Smooth muscle cell (in vitro differentiated cells): ENCODE measurements around the gene PTGDS. TPM values are rescaled to one million over a fixed set of nuclear protein-coding genes. Genes with fewer than 3 reads are reported as not detected.

Source experiments
- DNase-seq: peaks from one replicate; lab custom pipeline; 2025; ENCODE audit not compliant: unreplicated experiment; lab: John Stamatoyannopoulos, UW
- H2AFZ ChIP-seq: fragments of 200-600 bp; sonication (generic); 2 replicates; pipeline ENCODE4 v1.6.0; 2016; ENCODE audit warnings: antibody characterized with exemption, low read depth, mild to moderate bottlenecking
- H3F3A ChIP-seq: fragments of 200-600 bp; sonication (generic); 2 replicates; pipeline ENCODE4 v1.6.0; 2017; ENCODE audit warnings: antibody characterized with exemption, low read depth
- H3K27ac ChIP-seq: fragments of 200-600 bp; sonication (generic); 2 replicates; pipeline ENCODE4 v1.5.1; 2016; ENCODE audit warnings: low read depth, mild to moderate bottlenecking
- H3K27me3 ChIP-seq: fragments of 200-600 bp; sonication (generic); 2 replicates; pipeline ENCODE4 v1.6.1; 2016; ENCODE audit warnings: low read depth, mild to moderate bottlenecking
- H3K36me3 ChIP-seq: fragments of 200-600 bp; sonication (generic); 2 replicates; pipeline ENCODE4 v1.5.1; 2016; ENCODE audit warnings: low read depth
- H3K4me1 ChIP-seq: fragments of 200-600 bp; sonication (generic); 2 replicates; pipeline ENCODE4 v1.5.1; 2016; ENCODE audit warnings: low read depth
- H3K4me2 ChIP-seq: fragments of 200-600 bp; sonication (generic); 2 replicates; pipeline ENCODE4 v1.6.0; 2016; ENCODE audit warnings: mild to moderate bottlenecking
- H3K4me3 ChIP-seq: fragments of 200-600 bp; sonication (generic); 2 replicates; pipeline ENCODE4 v1.5.1; 2016; ENCODE audit warnings: mild to moderate bottlenecking
- H3K79me2 ChIP-seq: fragments of 200-600 bp; sonication (generic); 2 replicates; pipeline ENCODE4 v1.6.0; 2016; ENCODE audit warnings: low read depth, mild to moderate bottlenecking
- H3K9ac ChIP-seq: fragments of 200-600 bp; sonication (generic); 2 replicates; pipeline ENCODE4 v1.6.0; 2016; ENCODE audit warnings: low read depth
- H3K9me3 ChIP-seq: fragments of 200-600 bp; sonication (generic); replicated peaks from 2 replicates; pipeline ENCODE4 v1.5.1; 2016; ENCODE audit warnings: low read depth
- H4K20me1 ChIP-seq: fragments of 200-600 bp; sonication (generic); 2 replicates; pipeline ENCODE4 v1.6.0; 2016; ENCODE audit warnings: low read depth
- WGBS: methylation state at CpG from one replicate; pipeline ENCODE4 v1.1.7; 2016; ENCODE audit warnings: low lambda C conversion rate; 5-methylcytosine and 5-hydroxymethylcytosine counted together
- polyA plus RNA-seq: library from polyadenylated mRNA; unstranded; fragments of >200 nt; fragmentation: Nextera tagmentation; extraction: Ambion mirVana; gene quantifications from 2 replicates; pipeline ENCODE4 v1.2.1, GENCODE V29; 2016
- total RNA-seq: library from RNA; depleted of rRNA; stranded (reverse); fragments of >200 nt; gene quantifications from 2 replicates; pipeline ENCODE4 v1.2.3, GENCODE V29; 2014
- TF ChIP-seq, protein P1 (sequence below): fragments of 200-600 bp; sonication (generic); IDR thresholded peaks from 2 replicates; pipeline ENCODE4 v1.5.1; 2017; ENCODE audit warnings: borderline replicate concordance, mild to moderate bottlenecking, antibody characterized with exemption; ENCODE audit not compliant: insufficient read depth, poor library complexity, severe bottlenecking

Gene PTGDS
- total and polyA plus RNA-seq, 2 experiments from 2014 or later, result 119 to 611 TPM

DNA sequence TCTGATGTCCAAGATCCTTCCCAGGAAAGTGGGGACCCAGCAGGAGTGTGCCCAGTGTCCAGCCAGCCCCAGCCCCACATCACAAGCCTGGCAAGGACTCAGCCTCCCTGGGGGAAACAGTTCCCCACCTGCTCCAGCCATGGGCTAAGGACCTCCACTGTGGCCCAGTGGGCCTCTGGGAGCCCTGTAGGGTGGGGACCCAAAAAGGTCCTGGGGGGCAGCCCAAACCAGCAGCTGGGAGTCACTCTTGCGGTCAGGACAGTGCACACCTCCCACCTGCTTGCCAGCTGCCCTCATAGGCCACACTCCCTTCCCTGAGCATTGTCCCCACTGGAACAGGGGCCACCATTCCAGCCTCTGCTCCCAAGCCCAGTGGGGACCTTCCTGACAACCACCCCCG lies 49.1 kb downstream of the PTGDS start:
- no peaks in the 10 kb centered on the region for H3K79me2 ChIP-seq
- 93% methylated on average over 2 of the region's 2 CpGs for WGBS
- H3K27ac ChIP-seq, result no peak overlapping the region
- H3K4me1 ChIP-seq, result peaks cover 14% of the 10 kb centered on the region
- H3K36me3 ChIP-seq, result no peaks in the 10 kb centered on the region
- TF ChIP-seq, protein P1, sequence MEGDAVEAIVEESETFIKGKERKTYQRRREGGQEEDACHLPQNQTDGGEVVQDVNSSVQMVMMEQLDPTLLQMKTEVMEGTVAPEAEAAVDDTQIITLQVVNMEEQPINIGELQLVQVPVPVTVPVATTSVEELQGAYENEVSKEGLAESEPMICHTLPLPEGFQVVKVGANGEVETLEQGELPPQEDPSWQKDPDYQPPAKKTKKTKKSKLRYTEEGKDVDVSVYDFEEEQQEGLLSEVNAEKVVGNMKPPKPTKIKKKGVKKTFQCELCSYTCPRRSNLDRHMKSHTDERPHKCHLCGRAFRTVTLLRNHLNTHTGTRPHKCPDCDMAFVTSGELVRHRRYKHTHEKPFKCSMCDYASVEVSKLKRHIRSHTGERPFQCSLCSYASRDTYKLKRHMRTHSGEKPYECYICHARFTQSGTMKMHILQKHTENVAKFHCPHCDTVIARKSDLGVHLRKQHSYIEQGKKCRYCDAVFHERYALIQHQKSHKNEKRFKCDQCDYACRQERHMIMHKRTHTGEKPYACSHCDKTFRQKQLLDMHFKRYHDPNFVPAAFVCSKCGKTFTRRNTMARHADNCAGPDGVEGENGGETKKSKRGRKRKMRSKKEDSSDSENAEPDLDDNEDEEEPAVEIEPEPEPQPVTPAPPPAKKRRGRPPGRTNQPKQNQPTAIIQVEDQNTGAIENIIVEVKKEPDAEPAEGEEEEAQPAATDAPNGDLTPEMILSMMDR, result no peak
- H3F3A ChIP-seq, result no peaks in the 10 kb centered on the region
- peaks cover 5% of the 10 kb centered on the region for H4K20me1 ChIP-seq
- H3K4me3 ChIP-seq, result no peak overlapping the region
- no peak for DNase-seq
- no peaks in the 10 kb centered on the region for H3K9me3 ChIP-seq
- no peak overlapping the region for H3K9ac ChIP-seq
- H3K4me2 ChIP-seq, result no peak overlapping the region
- H3K27me3 ChIP-seq, result no peaks in the 10 kb centered on the region
- no peak overlapping the region for H2AFZ ChIP-seq

DNA sequence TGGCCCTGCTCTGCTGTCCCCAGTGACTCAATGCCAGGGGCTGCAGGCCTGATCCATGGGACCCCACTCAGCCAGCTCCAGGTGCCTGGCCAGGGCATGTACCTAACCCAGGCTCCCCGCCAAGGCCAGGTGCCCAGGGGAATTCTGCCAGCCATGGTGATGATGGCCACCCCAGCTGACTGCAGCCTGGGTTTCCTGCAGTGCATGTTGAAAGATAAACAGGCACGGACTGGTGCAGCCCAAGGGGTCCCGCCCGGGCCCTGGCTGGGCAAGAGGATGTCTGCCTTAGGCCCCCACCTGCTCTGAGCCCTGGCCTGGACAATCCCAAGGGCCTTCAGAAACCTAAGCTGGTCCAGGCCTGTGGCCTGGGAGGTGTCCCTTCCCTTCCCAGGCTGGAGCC lies 49.5 kb downstream of the PTGDS start:
- no peak overlapping the region for H3K4me3 ChIP-seq
- WGBS, result 97% methylated on average over 4 of the region's 4 CpGs
- no peak for DNase-seq

DNA sequence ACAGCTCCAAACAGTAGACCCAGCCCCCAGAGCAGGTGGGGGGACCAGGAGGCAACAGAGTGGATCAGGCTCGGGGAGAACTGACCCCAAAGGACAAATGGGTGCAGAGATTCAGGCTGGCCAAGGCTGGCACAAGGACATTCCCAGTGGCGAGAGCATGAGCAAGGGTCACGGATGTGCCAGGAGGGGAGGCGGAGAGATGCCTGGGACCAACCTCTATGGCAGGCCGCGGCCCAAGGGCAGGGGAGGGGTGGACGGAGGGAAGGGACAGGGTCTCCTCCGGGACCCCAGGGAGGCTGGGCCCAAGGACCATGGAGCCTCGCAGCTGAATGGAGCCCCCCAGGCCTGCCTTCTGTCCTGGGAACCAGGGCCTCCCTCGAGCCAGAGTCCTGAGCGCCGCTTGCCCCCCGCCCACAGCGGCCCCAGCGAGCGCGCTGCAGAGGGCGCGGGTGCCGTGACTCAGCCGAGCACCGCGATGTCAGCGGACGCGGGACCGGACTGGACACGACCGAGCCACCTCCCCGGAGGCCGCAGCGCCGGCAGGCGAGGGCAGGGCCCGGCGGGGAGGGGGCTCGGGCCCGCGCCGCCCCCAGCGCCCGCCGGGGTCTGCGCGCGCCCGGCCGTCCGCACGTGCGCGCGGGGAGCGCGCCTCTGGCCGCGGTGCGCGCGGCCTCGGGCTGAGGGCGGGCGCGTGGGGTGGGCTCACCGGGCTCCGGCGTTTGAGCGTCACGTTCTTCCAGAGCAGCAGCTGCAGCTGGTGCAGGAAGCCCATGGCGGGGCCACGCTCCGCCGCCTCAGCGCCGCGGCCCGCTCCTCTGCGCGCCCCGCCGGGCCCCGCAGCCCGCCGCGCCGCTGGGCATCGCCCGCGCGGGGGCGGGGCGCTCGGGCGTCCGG lies 50.3 kb downstream of the PTGDS start, which contains the start of gene ABCA2:
Gene ABCA2 (minus strand): TSS at position 869 of the 894 bp plus-strand sequence. CDS start 97 bp downstream, at position 772.
- TF ChIP-seq, protein P1, result no peak
- no peak within 1 kb of the TSS for H3K9ac ChIP-seq
- no peaks in the 10 kb centered on the region for H3K36me3 ChIP-seq

More for the DNA sequence above, 49.5 kb downstream of the PTGDS start:
- TF ChIP-seq, protein P1, result no peak
- Histone ChIP-seq H3K79me2 (no peaks in the 10 kb centered on the region), H3K9me3 (no peaks in the 10 kb centered on the region), H3K36me3 (no peaks in the 10 kb centered on the region), H3K4me2 (peak overlapping the region; percentile 91), H3K4me1 (peaks cover 14% of the 10 kb centered on the region), H4K20me1 (peaks cover 5% of the 10 kb centered on the region), H3F3A (no peaks in the 10 kb centered on the region), H3K9ac (no peak overlapping the region), H3K27ac (no peak overlapping the region), H2AFZ (no peak overlapping the region), H3K27me3 (no peaks in the 10 kb centered on the region)

More for the DNA sequence above, 50.3 kb downstream of the PTGDS start, which contains the start of gene ABCA2:
- H3K27me3 ChIP-seq, result no peaks in the 10 kb centered on the region
- WGBS, result 10% methylated on average over 47 of the region's 95 CpGs
- no peaks in the 10 kb centered on the region for H3K79me2 ChIP-seq
- peak within 1 kb of the TSS; percentile 77 for H3K4me3 ChIP-seq
- no peaks in the 10 kb centered on the region for H3F3A ChIP-seq
- H3K9me3 ChIP-seq, result no peaks in the 10 kb centered on the region
- peak within 1 kb of the TSS; percentile 96 for H2AFZ ChIP-seq
- peaks cover 14% of the 10 kb centered on the region for H3K4me1 ChIP-seq
- H4K20me1 ChIP-seq, result peaks cover 5% of the 10 kb centered on the region
- no peak for DNase-seq
- no peak within 1 kb of the TSS for H3K27ac ChIP-seq
- H3K4me2 ChIP-seq, result peak within 1 kb of the TSS; percentile 100
